GM18907 (cell line): Measurements from ENCODE around the gene SYT9.
"Not testable (repeated sequence)": the region's sequence is repeated elsewhere in the genome, so short reads cannot be mapped to it uniquely, and the experiment has no call there.

Source experiments
- ATAC-seq: cut with Tn5 transposase; IDR thresholded peaks from one replicate; pipeline ENCODE4 v1.9.1; 2021; ENCODE audit warnings: mild to moderate bottlenecking, moderate library complexity; ENCODE audit not compliant: unreplicated experiment

The SYT9 gene

GRCh38 chr11:7332451-7332850, 80.7 kb downstream of the SYT9 start:
- ATAC-seq: no peak

DNA sequence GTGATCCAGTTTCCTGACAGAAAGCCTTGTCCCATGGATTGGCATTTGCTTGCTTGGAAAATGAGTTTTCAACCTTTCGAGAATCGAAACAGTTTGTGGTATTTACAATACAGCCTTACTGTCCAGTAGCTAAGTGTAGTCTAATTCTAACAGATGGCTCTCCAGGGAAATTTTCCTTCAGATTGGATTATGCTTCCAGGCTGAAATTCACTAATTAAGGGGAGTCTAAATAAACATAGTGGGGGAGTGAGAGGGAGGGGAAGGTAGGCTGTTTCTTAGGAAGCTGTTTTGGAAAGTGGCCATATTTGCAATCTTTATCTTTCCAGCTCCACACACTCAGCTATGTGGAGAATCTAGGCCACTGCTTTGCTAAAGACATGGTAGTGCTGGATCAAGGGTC, 81.3 kb downstream of the SYT9 start:
- no peak for ATAC-seq

DNA sequence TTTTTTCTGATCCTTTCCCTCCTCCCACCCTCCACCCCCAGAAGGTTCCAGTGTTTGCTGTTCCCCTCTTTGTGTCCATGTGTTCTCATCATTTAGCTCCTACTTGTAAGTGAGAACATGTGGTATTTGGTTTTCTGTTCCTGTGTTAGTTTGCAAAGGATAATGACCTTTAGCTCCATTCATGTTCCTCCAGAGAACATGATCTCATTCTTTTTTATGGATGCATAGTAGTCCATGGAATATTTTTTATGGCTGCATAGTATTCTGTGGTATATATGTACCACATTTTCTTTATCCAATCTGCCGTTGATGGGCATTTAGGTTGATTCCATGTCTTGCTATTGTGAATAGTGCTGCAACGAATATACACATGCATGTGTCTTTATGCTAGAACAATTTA, 83.7 kb downstream of the SYT9 start:
- ATAC-seq: not testable (repeated sequence)

DNA sequence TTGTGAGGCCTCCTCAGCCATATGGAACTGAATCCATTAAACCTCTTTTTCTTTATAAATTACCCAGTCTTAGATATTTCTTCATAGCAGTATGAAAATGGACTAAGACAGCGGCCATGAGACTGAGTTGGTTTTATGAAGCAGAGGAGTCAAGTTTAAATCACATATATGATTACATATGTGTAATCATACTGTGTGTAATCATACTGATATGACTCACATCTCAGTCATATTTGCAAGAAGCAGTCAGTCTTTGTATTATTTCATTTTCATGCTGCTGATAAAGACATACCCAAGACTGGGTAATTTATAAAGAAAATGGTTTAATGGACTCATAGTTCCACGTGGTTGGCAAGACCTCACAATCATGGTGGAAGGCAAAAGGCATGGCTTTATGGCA, 89.8 kb downstream of the SYT9 start:
- ATAC-seq: no peak

- ATAC-seq: no peak
Measured at GRCh38 chr11:7347611-7348431, 96.1 kb downstream of the SYT9 start.

- no peak for ATAC-seq
Measured at GRCh38 chr11:7348432-7349304, 97.0 kb downstream of the SYT9 start.

GRCh38 chr11:7351228-7351627, 99.5 kb downstream of the SYT9 start:
- no peak for ATAC-seq

- ATAC-seq: peak; percentile 59
Measured at GRCh38 chr11:7353100-7353499, 101.4 kb downstream of the SYT9 start.

DNA sequence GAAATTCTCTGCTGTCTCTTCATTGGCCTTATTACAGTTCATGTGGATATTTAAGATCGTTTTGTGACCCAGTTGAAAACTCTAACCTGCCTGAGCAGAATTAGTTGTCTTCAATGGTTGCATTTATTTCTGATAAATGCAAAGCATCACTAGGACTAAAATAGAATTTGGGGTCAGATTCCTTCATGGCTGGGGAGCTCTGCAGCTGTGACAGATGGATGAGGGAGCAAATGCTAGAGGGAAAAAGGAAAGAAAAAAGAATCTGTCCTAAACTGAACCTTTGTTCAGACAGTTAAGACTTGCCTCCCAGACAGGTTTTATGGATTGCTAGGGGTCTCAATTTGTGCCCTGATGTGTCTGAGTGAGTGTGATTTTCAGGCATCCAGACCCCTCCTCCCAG, 113.0 kb downstream of the SYT9 start:
- ATAC-seq: no peak

DNA sequence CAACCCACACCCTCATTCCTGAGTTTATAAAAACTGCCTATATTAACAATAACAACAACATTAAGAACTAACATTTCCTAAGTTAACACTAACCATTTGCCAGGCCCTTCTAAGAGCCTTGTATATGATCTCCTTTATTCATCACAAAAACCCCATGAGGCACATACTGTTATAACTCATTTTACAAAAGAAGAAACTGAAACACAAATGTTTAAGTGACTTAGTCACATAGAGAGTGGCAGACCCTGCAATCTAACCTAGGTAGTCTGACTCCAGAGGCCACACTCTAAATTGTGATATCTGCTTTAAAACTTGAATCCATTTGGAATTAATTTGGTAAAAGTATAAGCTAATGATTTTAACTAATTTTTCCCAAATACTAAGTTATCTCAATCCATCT, 116.1 kb downstream of the SYT9 start:
- ATAC-seq: no peak

DNA sequence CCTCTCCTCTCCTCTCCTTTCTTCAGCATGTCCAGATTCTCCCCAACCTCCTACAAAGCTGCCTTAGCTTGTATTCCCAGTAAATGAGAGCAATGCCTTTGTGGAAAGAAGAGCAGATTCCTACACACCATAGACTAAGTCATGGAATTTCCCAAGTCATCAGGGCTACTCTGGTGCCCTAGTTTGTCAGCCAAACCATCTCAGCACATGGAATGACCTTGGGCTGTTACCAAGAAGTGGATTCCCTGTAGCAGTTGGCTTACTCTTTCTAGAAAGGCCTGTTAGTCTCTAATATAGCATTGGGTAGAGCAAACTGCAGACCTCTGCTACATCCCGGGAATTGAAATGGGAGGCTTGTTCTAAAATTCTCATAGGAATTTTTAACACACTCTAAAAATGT, 124.7 kb downstream of the SYT9 start:
- no peak for ATAC-seq

GRCh38 chr11:7381937-7382336, 130.2 kb downstream of the SYT9 start:
- no peak for ATAC-seq

DNA sequence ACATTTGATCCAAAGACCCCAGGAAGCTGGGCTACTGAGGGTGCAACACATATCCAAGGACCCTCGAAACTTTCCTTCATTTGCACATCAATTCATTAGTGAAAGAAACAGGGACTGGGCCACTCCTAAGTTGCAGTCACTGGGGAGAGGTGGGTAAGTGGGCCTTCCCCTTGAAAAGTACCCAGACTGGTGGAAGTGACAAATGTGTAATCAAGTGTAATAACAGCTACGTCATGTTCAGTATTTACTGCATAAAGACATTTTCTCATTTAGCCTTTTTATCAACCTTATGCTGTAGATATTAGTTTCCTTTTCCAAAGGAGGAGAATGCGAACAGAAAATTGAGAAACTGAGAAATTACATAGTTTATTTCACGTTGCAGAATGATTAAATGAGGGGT, 131.7 kb downstream of the SYT9 start:
- ATAC-seq: no peak

GRCh38 chr11:7384691-7385090, 133.0 kb downstream of the SYT9 start:
- ATAC-seq: no peak

DNA sequence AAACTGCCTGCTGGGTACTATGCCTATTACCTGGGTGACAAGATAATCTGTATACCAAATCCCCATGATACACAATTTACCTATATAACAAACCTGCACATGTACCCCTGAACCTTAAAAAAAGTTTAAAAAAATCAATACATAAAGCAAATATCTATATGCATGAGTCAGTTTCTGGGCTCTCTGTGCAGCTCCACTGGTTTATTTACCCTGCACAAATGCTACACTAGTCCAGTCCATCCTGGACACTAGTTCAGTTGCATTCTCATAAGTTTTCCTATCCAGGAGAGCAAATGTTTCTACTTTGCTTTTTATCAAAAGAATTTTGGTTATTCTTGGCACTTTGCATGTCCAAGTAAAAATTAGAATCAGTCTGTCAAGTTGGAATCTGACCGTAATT, 133.8 kb downstream of the SYT9 start:
- no peak for ATAC-seq

- ATAC-seq: no peak
Measured at GRCh38 chr11:7413961-7414915, 162.5 kb downstream of the SYT9 start.

GRCh38 chr11:7414973-7415817, 163.5 kb downstream of the SYT9 start:
- ATAC-seq: no peak

DNA sequence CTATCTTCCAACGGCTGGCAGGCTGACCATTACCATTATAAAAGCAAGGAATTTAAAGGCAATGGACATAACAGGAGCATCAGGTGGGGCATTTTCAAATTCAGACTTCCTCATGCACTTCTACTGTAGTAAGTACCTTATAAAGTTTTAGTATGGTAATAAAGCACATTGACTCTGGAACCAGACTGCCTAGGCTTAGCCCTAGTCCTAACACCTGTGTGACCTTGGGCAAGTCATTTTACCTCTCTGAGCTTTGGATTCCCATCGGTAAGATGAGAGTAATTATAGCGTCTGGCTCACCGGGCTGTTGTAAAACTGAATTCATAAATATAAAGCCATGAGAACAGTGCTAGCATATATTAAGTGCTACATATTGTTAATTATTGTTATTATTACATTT, 164.4 kb downstream of the SYT9 start:
- no peak for ATAC-seq

DNA sequence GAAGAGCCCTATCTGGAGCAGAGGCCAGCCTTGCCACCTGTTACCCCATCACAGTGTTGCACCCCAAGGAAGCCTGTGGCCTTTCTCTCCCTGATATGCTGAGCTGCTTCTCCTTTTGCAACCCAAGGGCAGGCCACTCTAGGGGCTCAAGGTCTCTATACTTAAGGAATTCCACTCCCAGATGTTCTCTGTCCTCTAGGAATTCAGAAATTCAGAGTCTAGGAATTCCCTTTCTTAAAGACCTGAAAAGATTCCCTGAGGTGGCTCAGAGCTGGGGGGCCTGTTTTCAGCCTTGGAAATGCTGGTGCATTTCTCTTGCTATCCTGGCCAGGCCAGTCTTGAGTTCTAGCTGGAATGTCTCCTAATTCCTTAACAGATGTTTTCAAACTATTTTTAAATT, 165.6 kb downstream of the SYT9 start:
- no peak for ATAC-seq

DNA sequence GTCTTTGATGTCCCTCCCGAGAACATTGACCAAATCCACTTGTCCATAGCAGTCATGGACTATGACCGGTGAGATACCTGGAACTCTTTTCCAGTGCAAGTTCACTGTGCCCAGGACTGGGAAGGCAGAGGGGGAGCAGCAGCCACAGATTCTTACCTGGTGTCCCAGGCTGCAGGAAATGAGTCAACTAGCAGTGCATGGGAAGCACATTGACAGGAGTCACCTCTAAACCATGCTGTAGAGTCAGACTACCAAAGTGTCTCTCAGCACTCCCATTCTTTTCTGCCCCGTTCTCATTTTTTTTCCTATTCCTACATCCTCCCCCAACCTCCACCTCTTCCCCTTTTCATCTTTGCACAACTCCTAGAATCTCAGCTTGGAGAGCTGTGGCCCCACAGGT, 166.4 kb downstream of the SYT9 start:
- no peak for ATAC-seq
